Gastroesophageal sphincter (tissue), 4 donors: Measurements from ENCODE around the gene APOL4. TPM values are rescaled to one million over a fixed set of nuclear protein-coding genes. Genes with fewer than 3 reads are reported as not detected.
"Not testable (repeated sequence)": the region's sequence is repeated elsewhere in the genome, so short reads cannot be mapped to it uniquely, and the experiment has no call there.

Source experiments
- ATAC-seq: fragments of 150-250 bp; one replicate; pipeline ENCODE4 v1.9.1; 2016; ENCODE audit warnings: mild to moderate bottlenecking, moderate library complexity
- H3K27ac ChIP-seq, 4 donors: fragments of 200-600 bp; sonication (generic) in 3 of 4; 1 replicate in 3 of 4; 2 replicates in 1 of 4; pipeline ENCODE4 v1.5.1; 2016 to 2019
- H3K27me3 ChIP-seq: fragments of 200-600 bp; sonication (generic); one replicate; pipeline ENCODE4 v1.5.1; 2019
- H3K36me3 ChIP-seq, 2 donors: fragments of 200-600 bp; sonication (generic); one replicate each; pipeline ENCODE4 v1.5.1; 2019; ENCODE audit warnings: control low read depth in 1 of 2
- H3K4me1 ChIP-seq, 3 donors: fragments of 200-600 bp; sonication (generic); 1 replicate in 2 of 3; 2 replicates in 1 of 3; pipeline ENCODE4 v1.5.1; 2016 to 2019; ENCODE audit warnings: control low read depth in 2 of 3
- H3K4me3 ChIP-seq, 2 donors: fragments of 200-600 bp; sonication (generic); one replicate each; pipeline ENCODE4 v1.5.1; 2019; ENCODE audit warnings: mild to moderate bottlenecking in 1 of 2, moderate library complexity in 1 of 2
- H3K9me3 ChIP-seq, 3 donors: fragments of 200-600 bp; sonication (generic); one replicate each; pipeline ENCODE4 v1.5.1; 2017 to 2019; ENCODE audit warnings: control low read depth in 2 of 3
- CTCF ChIP-seq, 4 experiments: fragments of 200-600 bp in 2 of 4; fragments of 450-650 bp in 2 of 4; sonication (generic) in 1 of 4; IDR thresholded peaks; one replicate each; pipeline ENCODE4 v1.5.1; 2017 to 2019; ENCODE audit warnings: antibody characterized with exemption in 4 of 4, mild to moderate bottlenecking in 2 of 4, moderate library complexity in 2 of 4
- EP300 ChIP-seq: sonication (generic); formaldehyde crosslinking; IDR thresholded peaks from one replicate; pipeline ENCODE4 v1.6.1; 2017; ENCODE audit warnings: antibody characterized with exemption, mild to moderate bottlenecking
- POLR2A ChIP-seq, 2 donors: fragments of 450-650 bp; IDR thresholded peaks; one replicate each; pipeline ENCODE4 v1.6.1; 2017; ENCODE audit warnings: antibody characterized with exemption in 2 of 2, mild to moderate bottlenecking in 2 of 2, moderate library complexity in 1 of 2
- POLR2AphosphoS5 ChIP-seq: sonication (generic); formaldehyde crosslinking; IDR thresholded peaks from one replicate; pipeline ENCODE4 v1.6.1; 2017; ENCODE audit warnings: antibody characterized with exemption
- WGBS, 2 donors: methylation state at CpG; one replicate each; pipeline ENCODE4 v1.1.5; 2018; ENCODE audit warnings: low coverage in 1 of 2; 5-methylcytosine and 5-hydroxymethylcytosine counted together
- total RNA-seq, 4 donors: library from RNA; depleted of rRNA; stranded (reverse); fragments of >200 nt; gene quantifications; one replicate each; pipeline ENCODE4 v1.1.0, GENCODE V29; 2016

Gene APOL4
- total RNA-seq, 4 donors from 2014 or later = 1.1 to 18.8 (median 5.4) TPM

GRCh38 chr22:36234919-36235318, 33.3 kb upstream of the APOL4 start:
- H3K27me3 ChIP-seq = no peaks in the 10 kb centered on the region
- ATAC-seq = no peak
- TF ChIP-seq CTCF (IDR thresholded peaks at IDR 0.05) = no peak
- no peak for TF ChIP-seq POLR2A (IDR thresholded peaks at IDR 0.05)
- no peak for TF ChIP-seq POLR2AphosphoS5
- TF ChIP-seq EP300 = no peak
- WGBS, 2 donors = 47 to 53% methylated on average over 2 of the region's 2 CpGs
- peaks cover 0 to 40% of the 10 kb centered on the region in 2 donors for H3K36me3 ChIP-seq
- peaks cover 0 to 61% (median 31%) of the 10 kb centered on the region in 3 donors for H3K4me1 ChIP-seq
- no peak overlapping the region for H3K27ac ChIP-seq
- no peaks in the 10 kb centered on the region for H3K9me3 ChIP-seq
- no peak overlapping the region for H3K4me3 ChIP-seq

- WGBS, 2 donors = 18 to 21% methylated on average over 2 of the region's 2 CpGs
- H3K4me1 ChIP-seq = peaks cover 0 to 57% (median 28%) of the 10 kb centered on the region in 3 donors
These were observed 32.6 kb upstream of the APOL4 start for GRCh38 chr22:36234213-36234612.

GRCh38 chr22:36233796-36234195, 32.2 kb upstream of the APOL4 start:
- no peak for ATAC-seq
- peaks cover 0 to 55% (median 28%) of the 10 kb centered on the region in 3 donors for H3K4me1 ChIP-seq
- TF ChIP-seq POLR2AphosphoS5 (no peak), POLR2A (IDR thresholded peaks at IDR 0.05) (no peak), EP300 (no peak), CTCF (IDR thresholded peaks at IDR 0.05) (no peak)
- H3K9me3 ChIP-seq = no peaks in the 10 kb centered on the region
- peaks cover 0 to 51% of the 10 kb centered on the region in 2 donors for H3K36me3 ChIP-seq
- no peak overlapping the region for H3K4me3 ChIP-seq
- 83 to 90% methylated on average over 7 of the region's 7 CpGs for WGBS, 2 donors
- no peaks in the 10 kb centered on the region for H3K27me3 ChIP-seq
- no peak overlapping the region for H3K27ac ChIP-seq

More at GRCh38 chr22:36234213-36234612, 32.6 kb upstream of the APOL4 start:
- H3K27ac ChIP-seq = no peak overlapping the region
- H3K36me3 ChIP-seq = peaks cover 0 to 47% of the 10 kb centered on the region in 2 donors
- H3K27me3 ChIP-seq = no peaks in the 10 kb centered on the region
- TF ChIP-seq EP300 (no peak), POLR2AphosphoS5 (no peak), POLR2A (IDR thresholded peaks at IDR 0.05) (no peak), CTCF (IDR thresholded peaks at IDR 0.05) (no peak)
- H3K9me3 ChIP-seq = no peaks in the 10 kb centered on the region
- H3K4me3 ChIP-seq = no peak overlapping the region
- no peak for ATAC-seq

GRCh38 chr22:36232715-36233401, 31.2 kb upstream of the APOL4 start:
- Histone ChIP-seq H3K4me1 (peaks cover 0 to 46% (median 26%) of the 10 kb centered on the region in 3 donors), H3K36me3 (peaks cover 0 to 60% of the 10 kb centered on the region in 2 donors), H3K27ac (no peak overlapping the region), H3K4me3 (no peak overlapping the region), H3K9me3 (no peaks in the 10 kb centered on the region), H3K27me3 (no peaks in the 10 kb centered on the region)
- WGBS, 2 donors = 67 to 80% methylated on average over 1 to 2 of the region's 13 CpGs
- ATAC-seq = no peak
- TF ChIP-seq CTCF (IDR thresholded peaks at IDR 0.05) (no peak), POLR2AphosphoS5 (no peak), POLR2A (IDR thresholded peaks at IDR 0.05) (no peak), EP300 (no peak)

GRCh38 chr22:36231051-36231450, 29.4 kb upstream of the APOL4 start:
- Histone ChIP-seq H3K4me1 (peaks cover 0 to 28% (median 8%) of the 10 kb centered on the region in 3 donors), H3K36me3 (peaks cover 0 to 75% of the 10 kb centered on the region in 2 donors)
- H3K27me3 ChIP-seq, H3K9me3 ChIP-seq, H3K4me3 ChIP-seq, H3K27ac ChIP-seq, ATAC-seq: not testable (repeated sequence)
- WGBS, 2 donors = 86% methylated on average over 1 of the region's 5 CpGs; no CpG with 5 or more reads in 1 of the 2 donors

GRCh38 chr22:36229649-36230048, 28.0 kb upstream of the APOL4 start:
- H3K9me3 ChIP-seq, ATAC-seq, H3K4me3 ChIP-seq, H3K27me3 ChIP-seq, H3K27ac ChIP-seq: not testable (repeated sequence)
- Histone ChIP-seq H3K36me3 (peaks cover 0 to 84% of the 10 kb centered on the region in 2 donors), H3K4me1 (peaks cover 0 to 14% (median 4%) of the 10 kb centered on the region in 3 donors)
- 100% methylated on average over 2 of the region's 3 CpGs; no CpG with 5 or more reads in 1 of the 2 donors for WGBS, 2 donors
